GM10266 (cell line): ENCODE results near the gene SPIRE2.

Experiments used
- DNase-seq: peaks from one replicate; pipeline ENCODE4 v3.0.0; 2012; ENCODE audit errors: extremely low spot score
- CTCF ChIP-seq: IDR thresholded peaks from 2 replicates; pipeline ENCODE4 v1.5.1; 2012; ENCODE audit warnings: mild to moderate bottlenecking, low read depth; ENCODE audit not compliant: control insufficient read depth, insufficient read depth; ENCODE audit errors: missing control alignments

SPIRE2 gene

GRCh38 chr16:89918453-89919347 lies 90.4 kb downstream of the SPIRE2 start, which contains the start of gene MC1R:
MC1R (plus strand) TSS chr16:89918862; CDS start chr16:89919259, 397 bp downstream.
- peak; percentile 41 for TF ChIP-seq CTCF
- peak; percentile 66 for DNase-seq

- TF ChIP-seq CTCF = no peak
- DNase-seq = no peak
Measured at GRCh38 chr16:89919535-89920406, 91.5 kb downstream of the SPIRE2 start.

DNA sequence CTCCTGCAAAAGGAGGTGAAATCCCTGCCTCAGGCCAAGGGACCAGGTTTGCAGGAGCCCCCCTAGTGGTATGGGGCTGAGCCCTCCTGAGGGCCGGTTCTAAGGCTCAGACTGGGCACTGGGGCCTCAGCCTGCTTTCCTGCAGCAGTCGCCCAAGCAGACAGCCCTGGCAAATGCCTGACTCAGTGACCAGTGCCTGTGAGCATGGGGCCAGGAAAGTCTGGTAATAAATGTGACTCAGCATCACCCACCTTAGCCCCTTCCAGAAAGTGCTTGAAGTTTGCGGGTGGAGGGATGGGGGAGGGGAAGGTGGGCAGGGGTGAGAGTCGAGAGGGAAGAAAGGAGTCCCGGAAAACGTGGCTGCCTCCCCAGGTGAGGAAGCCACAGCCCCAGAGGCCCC lies 92.4 kb downstream of the SPIRE2 start:
- TF ChIP-seq CTCF = no peak
- no peak for DNase-seq
